ENCODE measurements around the gene CDC42BPA. TPM values are rescaled to one million over a fixed set of nuclear protein-coding genes. Genes with fewer than 3 reads are reported as not detected.

CDC42BPA gene
- total RNA-seq, 1 experiment from 2014 or later = 25.2 TPM

DNA sequence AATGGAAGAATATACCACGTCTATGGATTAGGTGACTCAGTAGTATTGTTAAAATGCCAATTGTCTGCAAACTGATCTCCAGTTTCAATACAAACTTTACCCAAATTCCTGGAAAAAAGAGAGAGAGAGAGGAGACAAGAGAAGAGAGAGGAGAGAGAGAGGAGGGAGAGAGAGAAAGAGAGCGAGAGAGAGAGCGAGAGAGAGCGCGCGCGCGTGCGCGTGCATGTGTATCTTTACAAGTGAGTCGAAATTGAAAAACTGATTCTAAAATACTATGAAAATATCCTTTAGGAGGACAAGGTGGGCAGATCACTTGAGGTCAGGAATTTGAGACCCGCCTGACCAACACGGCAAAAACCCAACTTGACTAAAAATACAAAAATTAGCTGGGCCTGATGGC is 65.2 kb downstream of the CDC42BPA start (continued):
- TF ChIP-seq, protein P1, sequence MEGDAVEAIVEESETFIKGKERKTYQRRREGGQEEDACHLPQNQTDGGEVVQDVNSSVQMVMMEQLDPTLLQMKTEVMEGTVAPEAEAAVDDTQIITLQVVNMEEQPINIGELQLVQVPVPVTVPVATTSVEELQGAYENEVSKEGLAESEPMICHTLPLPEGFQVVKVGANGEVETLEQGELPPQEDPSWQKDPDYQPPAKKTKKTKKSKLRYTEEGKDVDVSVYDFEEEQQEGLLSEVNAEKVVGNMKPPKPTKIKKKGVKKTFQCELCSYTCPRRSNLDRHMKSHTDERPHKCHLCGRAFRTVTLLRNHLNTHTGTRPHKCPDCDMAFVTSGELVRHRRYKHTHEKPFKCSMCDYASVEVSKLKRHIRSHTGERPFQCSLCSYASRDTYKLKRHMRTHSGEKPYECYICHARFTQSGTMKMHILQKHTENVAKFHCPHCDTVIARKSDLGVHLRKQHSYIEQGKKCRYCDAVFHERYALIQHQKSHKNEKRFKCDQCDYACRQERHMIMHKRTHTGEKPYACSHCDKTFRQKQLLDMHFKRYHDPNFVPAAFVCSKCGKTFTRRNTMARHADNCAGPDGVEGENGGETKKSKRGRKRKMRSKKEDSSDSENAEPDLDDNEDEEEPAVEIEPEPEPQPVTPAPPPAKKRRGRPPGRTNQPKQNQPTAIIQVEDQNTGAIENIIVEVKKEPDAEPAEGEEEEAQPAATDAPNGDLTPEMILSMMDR (IDR thresholded peaks at IDR 0.05) = no peak
- TF ChIP-seq FOXK1 (CRISPR knock-in tag; IDR thresholded peaks at IDR 0.05) (no peak), ZBTB21 (CRISPR knock-in tag; IDR thresholded peaks at IDR 0.05; ENCODE audit: borderline replicate concordance) (no peak)
- TF ChIP-seq, protein P2, sequence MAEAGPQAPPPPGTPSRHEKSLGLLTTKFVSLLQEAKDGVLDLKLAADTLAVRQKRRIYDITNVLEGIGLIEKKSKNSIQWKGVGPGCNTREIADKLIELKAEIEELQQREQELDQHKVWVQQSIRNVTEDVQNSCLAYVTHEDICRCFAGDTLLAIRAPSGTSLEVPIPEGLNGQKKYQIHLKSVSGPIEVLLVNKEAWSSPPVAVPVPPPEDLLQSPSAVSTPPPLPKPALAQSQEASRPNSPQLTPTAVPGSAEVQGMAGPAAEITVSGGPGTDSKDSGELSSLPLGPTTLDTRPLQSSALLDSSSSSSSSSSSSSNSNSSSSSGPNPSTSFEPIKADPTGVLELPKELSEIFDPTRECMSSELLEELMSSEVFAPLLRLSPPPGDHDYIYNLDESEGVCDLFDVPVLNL (CRISPR knock-in tag; IDR thresholded peaks at IDR 0.05; ENCODE audit: borderline replicate concordance, low read depth) = no peak

DNA sequence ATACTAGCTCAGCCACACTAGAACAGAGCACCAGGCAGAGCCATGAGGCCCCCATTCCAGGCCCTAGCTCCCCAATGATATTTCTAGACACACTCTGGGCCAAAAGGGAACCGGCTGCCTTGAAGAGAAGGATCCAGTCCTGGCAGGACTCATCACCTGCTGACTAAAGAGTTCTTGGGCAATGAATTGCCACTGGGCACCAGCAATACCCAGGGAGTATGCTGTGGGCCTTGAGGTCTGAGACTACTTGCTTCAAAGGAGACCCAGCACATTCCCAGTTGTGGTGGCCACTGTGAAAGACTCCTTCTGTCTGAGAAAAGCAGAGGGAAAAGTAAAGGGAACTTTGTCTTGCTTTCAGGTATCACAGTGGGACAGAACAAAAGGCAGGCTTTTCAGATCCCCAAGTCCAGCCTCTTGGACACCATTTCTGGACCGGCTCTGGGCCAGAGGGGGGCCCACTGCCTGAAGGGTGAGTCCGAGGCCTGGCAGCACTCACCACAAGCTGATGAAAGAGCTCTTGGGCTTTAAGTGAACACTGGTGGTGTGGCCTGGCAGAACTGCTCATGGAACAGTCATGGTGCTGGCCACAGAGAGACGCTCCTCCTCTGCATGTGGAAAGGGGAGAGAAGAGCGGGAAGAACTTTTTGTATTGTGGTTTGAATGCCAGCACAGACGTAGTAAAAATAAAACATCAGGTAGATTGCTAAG is 72.5 kb downstream of the CDC42BPA start:
- CTCF ChIA-PET = no interaction called here

DNA sequence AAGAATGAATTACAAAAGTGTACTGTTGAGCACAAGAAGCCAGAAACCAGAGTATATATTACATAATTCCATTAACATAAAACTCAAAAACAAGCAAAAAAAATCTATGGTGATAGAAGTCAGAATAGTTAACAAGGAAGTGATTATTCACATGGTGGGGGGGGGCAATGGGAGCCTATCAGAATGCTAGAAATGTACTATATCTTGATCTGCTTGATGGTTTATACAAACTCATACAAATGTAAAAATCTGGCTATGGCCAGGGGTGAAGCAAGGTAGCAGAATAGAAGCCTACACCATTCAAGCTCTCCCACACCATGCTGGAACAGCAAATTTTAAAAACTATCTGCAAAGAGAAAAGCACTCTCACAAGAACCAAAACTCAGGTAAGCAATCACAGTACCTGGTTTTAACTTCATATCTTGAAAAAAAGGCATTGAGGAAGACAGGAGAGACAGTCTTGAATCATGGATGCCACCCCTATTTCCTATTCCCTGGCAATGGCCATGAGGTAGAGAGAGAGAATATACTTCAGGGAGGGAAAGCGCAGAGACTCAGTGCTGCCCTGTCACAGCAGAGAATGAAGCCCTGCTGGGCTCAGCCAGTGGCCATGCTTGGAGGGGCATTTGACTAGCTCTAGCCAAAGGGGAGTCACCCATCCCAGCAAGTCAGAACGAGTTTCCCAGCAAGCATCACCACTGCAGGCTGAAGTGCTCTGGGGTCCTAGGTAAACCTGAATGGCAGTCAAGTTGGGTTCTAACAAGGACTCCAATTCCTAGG is 73.8 kb downstream of the CDC42BPA start:
- H3K9me3 Mint-ChIP-seq = no peaks in the 10 kb centered on the region
- POLR2A ChIA-PET = no interaction called here
- no peaks in the 10 kb centered on the region for H3K27me3 Mint-ChIP-seq (ENCODE audit: low read depth)
- TF ChIP-seq, protein P3, sequence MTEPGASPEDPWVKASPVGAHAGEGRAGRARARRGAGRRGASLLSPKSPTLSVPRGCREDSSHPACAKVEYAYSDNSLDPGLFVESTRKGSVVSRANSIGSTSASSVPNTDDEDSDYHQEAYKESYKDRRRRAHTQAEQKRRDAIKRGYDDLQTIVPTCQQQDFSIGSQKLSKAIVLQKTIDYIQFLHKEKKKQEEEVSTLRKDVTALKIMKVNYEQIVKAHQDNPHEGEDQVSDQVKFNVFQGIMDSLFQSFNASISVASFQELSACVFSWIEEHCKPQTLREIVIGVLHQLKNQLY (CRISPR knock-in tag; IDR thresholded peaks at IDR 0.05) = no peak
- TF ChIP-seq, protein P4, sequence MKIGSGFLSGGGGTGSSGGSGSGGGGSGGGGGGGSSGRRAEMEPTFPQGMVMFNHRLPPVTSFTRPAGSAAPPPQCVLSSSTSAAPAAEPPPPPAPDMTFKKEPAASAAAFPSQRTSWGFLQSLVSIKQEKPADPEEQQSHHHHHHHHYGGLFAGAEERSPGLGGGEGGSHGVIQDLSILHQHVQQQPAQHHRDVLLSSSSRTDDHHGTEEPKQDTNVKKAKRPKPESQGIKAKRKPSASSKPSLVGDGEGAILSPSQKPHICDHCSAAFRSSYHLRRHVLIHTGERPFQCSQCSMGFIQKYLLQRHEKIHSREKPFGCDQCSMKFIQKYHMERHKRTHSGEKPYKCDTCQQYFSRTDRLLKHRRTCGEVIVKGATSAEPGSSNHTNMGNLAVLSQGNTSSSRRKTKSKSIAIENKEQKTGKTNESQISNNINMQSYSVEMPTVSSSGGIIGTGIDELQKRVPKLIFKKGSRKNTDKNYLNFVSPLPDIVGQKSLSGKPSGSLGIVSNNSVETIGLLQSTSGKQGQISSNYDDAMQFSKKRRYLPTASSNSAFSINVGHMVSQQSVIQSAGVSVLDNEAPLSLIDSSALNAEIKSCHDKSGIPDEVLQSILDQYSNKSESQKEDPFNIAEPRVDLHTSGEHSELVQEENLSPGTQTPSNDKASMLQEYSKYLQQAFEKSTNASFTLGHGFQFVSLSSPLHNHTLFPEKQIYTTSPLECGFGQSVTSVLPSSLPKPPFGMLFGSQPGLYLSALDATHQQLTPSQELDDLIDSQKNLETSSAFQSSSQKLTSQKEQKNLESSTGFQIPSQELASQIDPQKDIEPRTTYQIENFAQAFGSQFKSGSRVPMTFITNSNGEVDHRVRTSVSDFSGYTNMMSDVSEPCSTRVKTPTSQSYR (CRISPR knock-in tag; IDR thresholded peaks at IDR 0.05) = no peak
- TF ChIP-seq NFE2L1 (CRISPR knock-in tag; IDR thresholded peaks at IDR 0.05) (no peak), SMAD3 (CRISPR knock-in tag; IDR thresholded peaks at IDR 0.05; ENCODE audit: borderline replicate concordance) (no peak), ETV6 (CRISPR knock-in tag; IDR thresholded peaks at IDR 0.05) (no peak), SOX15 (CRISPR knock-in tag; IDR thresholded peaks at IDR 0.05) (no peak)
- TF ChIP-seq, protein P2 (CRISPR knock-in tag; IDR thresholded peaks at IDR 0.05; ENCODE audit: borderline replicate concordance, low read depth) = no peak

More for the DNA sequence above, 72.5 kb downstream of the CDC42BPA start:
- ATAC-seq = no peak
- Mint-ChIP-seq H3K27me3 (ENCODE audit: low read depth) (no peaks in the 10 kb centered on the region), H3K4me1 (peaks cover 14% of the 10 kb centered on the region), H3K27ac (peak overlapping the region; percentile 24; the same call in 1 of the 2 replicates), H3K9me3 (no peaks in the 10 kb centered on the region), H3K36me3 (no peaks in the 10 kb centered on the region), H3K4me3 (no peak overlapping the region)
- TF ChIP-seq KAT7 (CRISPR knock-in tag; IDR thresholded peaks at IDR 0.05; ENCODE audit: borderline replicate concordance) (no peak), IRF2 (CRISPR knock-in tag; IDR thresholded peaks at IDR 0.05; ENCODE audit: borderline replicate concordance, low read depth) (no peak), ZNF317 (CRISPR knock-in tag; IDR thresholded peaks at IDR 0.05; ENCODE audit: borderline replicate concordance, low read depth) (no peak), ZNF232 (CRISPR knock-in tag; IDR thresholded peaks at IDR 0.05) (no peak), ELF4 (CRISPR knock-in tag; IDR thresholded peaks at IDR 0.05; ENCODE audit: low read depth) (no peak), ZNF263 (CRISPR knock-in tag; IDR thresholded peaks at IDR 0.05; ENCODE audit: low read depth) (no peak), FOXP1 (CRISPR knock-in tag; IDR thresholded peaks at IDR 0.05; ENCODE audit: borderline replicate concordance) (no peak)
- TF ChIP-seq, protein P5, sequence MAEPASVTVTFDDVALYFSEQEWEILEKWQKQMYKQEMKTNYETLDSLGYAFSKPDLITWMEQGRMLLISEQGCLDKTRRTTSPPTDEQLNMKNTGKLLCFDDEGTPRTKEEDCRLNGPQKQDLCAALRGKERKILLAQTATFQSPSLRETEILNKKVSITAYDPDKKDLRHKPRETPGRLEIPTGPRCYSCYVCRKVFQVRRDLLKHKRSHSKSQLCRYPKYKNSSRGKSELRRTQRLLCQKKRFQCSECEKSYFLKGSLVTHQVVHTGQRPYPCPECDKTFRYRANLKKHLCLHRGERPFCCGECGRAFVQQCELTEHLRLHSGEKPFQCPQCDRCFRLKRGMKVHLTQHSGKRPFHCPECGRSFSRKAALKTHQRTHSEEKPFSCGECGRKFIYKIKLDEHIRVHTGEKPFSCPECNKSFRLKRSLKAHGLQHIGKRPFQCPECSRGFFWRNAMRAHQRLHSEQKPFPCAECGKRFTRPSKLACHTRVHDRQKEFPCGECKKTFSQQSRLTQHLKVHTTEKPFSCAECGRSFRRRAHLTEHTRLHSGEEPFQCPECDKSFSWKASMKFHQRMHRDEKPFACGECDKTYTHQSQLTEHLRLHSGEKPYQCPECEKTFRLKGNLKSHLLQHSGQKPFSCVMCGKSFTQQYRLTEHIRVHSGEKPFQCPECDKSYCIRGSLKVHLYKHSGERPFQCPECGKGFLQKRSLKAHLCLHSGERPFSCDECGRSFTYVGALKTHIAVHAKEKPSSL (CRISPR knock-in tag; conservative IDR thresholded peaks at IDR 0.05) = no peak
- TF ChIP-seq, protein P6, sequence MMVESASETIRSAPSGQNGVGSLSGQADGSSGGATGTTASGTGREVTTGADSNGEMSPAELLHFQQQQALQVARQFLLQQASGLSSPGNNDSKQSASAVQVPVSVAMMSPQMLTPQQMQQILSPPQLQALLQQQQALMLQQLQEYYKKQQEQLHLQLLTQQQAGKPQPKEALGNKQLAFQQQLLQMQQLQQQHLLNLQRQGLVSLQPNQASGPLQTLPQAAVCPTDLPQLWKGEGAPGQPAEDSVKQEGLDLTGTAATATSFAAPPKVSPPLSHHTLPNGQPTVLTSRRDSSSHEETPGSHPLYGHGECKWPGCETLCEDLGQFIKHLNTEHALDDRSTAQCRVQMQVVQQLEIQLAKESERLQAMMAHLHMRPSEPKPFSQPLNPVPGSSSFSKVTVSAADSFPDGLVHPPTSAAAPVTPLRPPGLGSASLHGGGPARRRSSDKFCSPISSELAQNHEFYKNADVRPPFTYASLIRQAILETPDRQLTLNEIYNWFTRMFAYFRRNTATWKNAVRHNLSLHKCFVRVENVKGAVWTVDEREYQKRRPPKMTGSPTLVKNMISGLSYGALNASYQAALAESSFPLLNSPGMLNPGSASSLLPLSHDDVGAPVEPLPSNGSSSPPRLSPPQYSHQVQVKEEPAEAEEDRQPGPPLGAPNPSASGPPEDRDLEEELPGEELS (CRISPR knock-in tag; IDR thresholded peaks at IDR 0.05) = no peak
- TF ChIP-seq, protein P7, sequence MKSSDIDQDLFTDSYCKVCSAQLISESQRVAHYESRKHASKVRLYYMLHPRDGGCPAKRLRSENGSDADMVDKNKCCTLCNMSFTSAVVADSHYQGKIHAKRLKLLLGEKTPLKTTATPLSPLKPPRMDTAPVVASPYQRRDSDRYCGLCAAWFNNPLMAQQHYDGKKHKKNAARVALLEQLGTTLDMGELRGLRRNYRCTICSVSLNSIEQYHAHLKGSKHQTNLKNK (CRISPR knock-in tag; IDR thresholded peaks at IDR 0.05) = no peak
- POLR2A ChIA-PET = no interaction called here
- no peak for DNase-seq (ENCODE audit: low spot score)

More for the DNA sequence above, 73.8 kb downstream of the CDC42BPA start:
- H3K27ac Mint-ChIP-seq = peak overlapping the region; percentile 54; the same call in 1 of the 2 replicates
- DNase-seq (ENCODE audit: low spot score) (no peak), ATAC-seq (no peak; the same call in 1 of the 2 replicates)
- CTCF ChIA-PET = no interaction called here
- peaks cover 14% of the 10 kb centered on the region for H3K4me1 Mint-ChIP-seq
- no peaks in the 10 kb centered on the region for H3K36me3 Mint-ChIP-seq
- H3K4me3 Mint-ChIP-seq = no peak overlapping the region
